ENCODE data around the gene SDK1. TPM values are rescaled to one million over a fixed set of nuclear protein-coding genes. Genes with fewer than 3 reads are reported as not detected.
A peak's percentile ranks its signal among the peaks of the same experiment; 100 is the strongest.

SDK1 gene
- total and polyA plus RNA-seq, 2 donors (not counting 3 experiments of a cell fraction or from before 2014, with no cell fraction given): 1.6 to 3.9 TPM

- CTCF ChIA-PET: interaction anchor here (1.1 kb wide), 1 partner anchor 12 kb away, joined by 3 read pairs; no protein-coding TSS in a partner anchor
- H4K20me1 ChIP-seq (replicated peaks; ENCODE audit: control insufficient read depth, extremely low read depth, insufficient read depth, low read length): no peaks in the 10 kb centered on the region
- no peaks in the 10 kb centered on the region for H3K36me3 ChIP-seq (ENCODE audit: control insufficient read depth in 2 of 2, extremely low read depth in 1 of 2, insufficient read depth in 2 of 2, low read length in 2 of 2)
- H3K27me3 ChIP-seq (ENCODE audit: control insufficient read depth in 2 of 2, insufficient read depth in 2 of 2, low read length in 2 of 2): no peaks in the 10 kb centered on the region
- H3K9me3 ChIP-seq (replicated peaks; ENCODE audit: control insufficient read depth, insufficient read depth, low read length): no peaks in the 10 kb centered on the region
- dilution Hi-C loops (cut with MboI; ENCODE audit: extremely low pct_ligation_motif_present, low sequenced_read_pairs) (no loop called here), intact Hi-C loops (cut with micrococcal nuclease) (no loop called here)
- H2AFZ ChIP-seq (ENCODE audit: low read depth, low read length): no peak overlapping the region
- TF ChIP-seq GATA2 (IDR thresholded peaks at IDR 0.05; ENCODE audit: insufficient read depth, insufficient read length, low read depth, low read length): no peak
- TF ChIP-seq MYC (IDR thresholded peaks at IDR 0.05; ENCODE audit: low read depth, low read length): no peak
- TF ChIP-seq JUN (IDR thresholded peaks at IDR 0.05; ENCODE audit: borderline replicate concordance, insufficient read depth, insufficient read length, low read depth): no peak
- TF ChIP-seq POLR2A (IDR thresholded peaks at IDR 0.05; ENCODE audit: low read depth, low read length): no peak
- TF ChIP-seq MAX (IDR thresholded peaks at IDR 0.05; ENCODE audit: insufficient read depth, insufficient read length): no peak
- TF ChIP-seq POLR2AphosphoS5 (IDR thresholded peaks at IDR 0.05; ENCODE audit: insufficient read depth, low read depth, low read length): no peak
- H3K9ac ChIP-seq (replicated peaks; ENCODE audit: extremely low read depth, insufficient read depth, low read length): no peak overlapping the region
- FAIRE-seq (no peak), DNase-seq (ENCODE audit: low read depth, low spot score) (no peak)
- POLR2A ChIA-PET: no interaction called here
- BruUV-seq (replicated peaks): no TSS peak
- H3K79me2 ChIP-seq (ENCODE audit: control insufficient read depth, insufficient read depth, low read length): no peaks in the 10 kb centered on the region
- H3K27ac ChIP-seq (ENCODE audit: insufficient read depth, low read depth, low read length): no peak overlapping the region
- H3K9me1 ChIP-seq (replicated peaks; ENCODE audit: control insufficient read depth, extremely low read depth, insufficient read depth, low read length): no peaks in the 10 kb centered on the region
- peaks cover 3% of the 10 kb centered on the region for H3K4me1 ChIP-seq (ENCODE audit: control insufficient read depth, extremely low read depth, insufficient read depth, low read length)
- no peak overlapping the region for H3K4me3 ChIP-seq (replicated peaks in 1 of 3; ENCODE audit: insufficient read depth in 1 of 3, low read depth in 1 of 3, low read length in 3 of 3)
- no peak overlapping the region for H3K4me2 ChIP-seq (ENCODE audit: insufficient read depth, low read length)
These were observed 237.0 kb downstream of the SDK1 start for GRCh38 chr7:3538041-3538440.

- intact Hi-C loops (cut with micrococcal nuclease) (no loop called here), dilution Hi-C loops (cut with MboI; ENCODE audit: extremely low pct_ligation_motif_present, low sequenced_read_pairs) (no loop called here)
- Histone ChIP-seq H3K4me1 (ENCODE audit: control insufficient read depth, extremely low read depth, insufficient read depth, low read length) (peaks cover 3% of the 10 kb centered on the region), H3K4me3 (replicated peaks in 1 of 3; ENCODE audit: insufficient read depth in 1 of 3, low read depth in 1 of 3, low read length in 3 of 3) (no peak overlapping the region), H3K36me3 (ENCODE audit: control insufficient read depth in 2 of 2, extremely low read depth in 1 of 2, insufficient read depth in 2 of 2, low read length in 2 of 2) (no peaks in the 10 kb centered on the region), H3K27ac (ENCODE audit: insufficient read depth, low read depth, low read length) (no peak overlapping the region), H4K20me1 (replicated peaks; ENCODE audit: control insufficient read depth, extremely low read depth, insufficient read depth, low read length) (no peaks in the 10 kb centered on the region), H3K9me3 (replicated peaks; ENCODE audit: control insufficient read depth, insufficient read depth, low read length) (no peaks in the 10 kb centered on the region), H3K4me2 (ENCODE audit: insufficient read depth, low read length) (no peak overlapping the region), H3K79me2 (ENCODE audit: control insufficient read depth, insufficient read depth, low read length) (no peaks in the 10 kb centered on the region), H2AFZ (ENCODE audit: low read depth, low read length) (no peak overlapping the region), H3K27me3 (ENCODE audit: control insufficient read depth in 2 of 2, insufficient read depth in 2 of 2, low read length in 2 of 2) (no peaks in the 10 kb centered on the region), H3K9me1 (replicated peaks; ENCODE audit: control insufficient read depth, extremely low read depth, insufficient read depth, low read length) (no peaks in the 10 kb centered on the region), H3K9ac (replicated peaks; ENCODE audit: extremely low read depth, insufficient read depth, low read length) (no peak overlapping the region)
- POLR2A ChIA-PET: no interaction called here
- DNase-seq (ENCODE audit: low read depth, low spot score): no peak
- no TSS peak for BruUV-seq (replicated peaks)
- no peak for TF ChIP-seq FOS (IDR thresholded peaks at IDR 0.05; ENCODE audit: borderline replicate concordance, insufficient read depth, low read length)
- no peak for TF ChIP-seq CTCF (IDR thresholded peaks at IDR 0.05; ENCODE audit: extremely low read depth in 1 of 2, insufficient read depth in 1 of 2, low read depth in 1 of 2, low read length in 2 of 2)
- no peak for TF ChIP-seq MYC (IDR thresholded peaks at IDR 0.05; ENCODE audit: low read depth, low read length)
- no peak for TF ChIP-seq JUN (IDR thresholded peaks at IDR 0.05; ENCODE audit: borderline replicate concordance, insufficient read depth, insufficient read length, low read depth)
- TF ChIP-seq GATA2 (IDR thresholded peaks at IDR 0.05; ENCODE audit: insufficient read depth, insufficient read length, low read depth, low read length): no peak
- no peak for TF ChIP-seq EZH2 (IDR thresholded peaks at IDR 0.05; ENCODE audit: borderline replicate concordance, low read depth, low read length, severe bottlenecking)
- no peak for TF ChIP-seq MAX (IDR thresholded peaks at IDR 0.05; ENCODE audit: insufficient read depth, insufficient read length)
- TF ChIP-seq POLR2A (IDR thresholded peaks at IDR 0.05; ENCODE audit: low read depth, low read length): no peak
- no peak for TF ChIP-seq POLR2AphosphoS5 (IDR thresholded peaks at IDR 0.05; ENCODE audit: insufficient read depth, low read depth, low read length)
- peak; percentile 78 for FAIRE-seq
- CTCF ChIA-PET: no interaction called here
These were observed 239.6 kb downstream of the SDK1 start for GRCh38 chr7:3540456-3541220.

Measured in endothelial cell of umbilical vein (primary cell).